SK-N-SH (cell line): ENCODE results near the gene OSBPL8. TPM values are rescaled to one million over a fixed set of nuclear protein-coding genes. Genes with fewer than 3 reads are reported as not detected.
A peak's percentile ranks its signal among the peaks of the same experiment; 100 is the strongest.

Experiments used
- CTCF ChIA-PET: fragments of 300-600, 350-600 bp; formaldehyde crosslinking; extraction: SDS; loops from one replicate; lab custom pipeline; 2021; lab: Yijun Ruan, JAX
- POLR2A ChIA-PET: fragments of 350-600 bp; sonication (Branson Sonifier 250); formaldehyde crosslinking; extraction: SDS; loops from one replicate; lab custom pipeline; 2020; ENCODE audit warnings: antibody characterized with exemption, inconsistent platforms; lab: Yijun Ruan, JAX
- DNase-seq: peaks from one replicate; pipeline ENCODE4 v3.0.0; 2012
- H2AFZ ChIP-seq: fragments of 200-600 bp; sonication (generic); 2 replicates; pipeline ENCODE4 v1.8.1; 2016; ENCODE audit warnings: antibody characterized with exemption, mild to moderate bottlenecking, low read depth
- H3F3A ChIP-seq: fragments of 200-600 bp; sonication (generic); replicated peaks from 2 replicates; pipeline ENCODE3; 2016; ENCODE audit warnings: antibody characterized with exemption, mild to moderate bottlenecking; ENCODE audit not compliant: insufficient read depth
- H3K27ac ChIP-seq, 2 experiments: fragments of 200-500 bp in 1 of 2; fragments of 200-600 bp in 1 of 2; sonication (Bioruptor generic) in 1 of 2; sonication (generic), shearing (Covaris generic) in 1 of 2; 2 replicates each; pipeline versions ENCODE4 v1.5.1 to v1.6.1; 2014 to 2016; ENCODE audit warnings: low read depth in 2 of 2, inconsistent platforms in 1 of 2, low read length in 1 of 2, mild to moderate bottlenecking in 1 of 2, mixed read lengths in 1 of 2
- H3K27me3 ChIP-seq: fragments of 200-600 bp; sonication (generic), shearing (Covaris generic); 2 replicates; pipeline ENCODE4 v1.6.1; 2016; ENCODE audit warnings: mixed run types; ENCODE audit not compliant: insufficient read depth
- H3K36me3 ChIP-seq, 2 experiments: fragments of 200-500 bp in 1 of 2; fragments of 200-600 bp in 1 of 2; sonication (Bioruptor generic) in 1 of 2; sonication (generic) in 1 of 2; replicated peaks in 1 of 2; 2 replicates each; pipeline versions ENCODE3 to v1.5.1; 2014 to 2016; ENCODE audit warnings: low read length in 1 of 2, mild to moderate bottlenecking in 1 of 2; ENCODE audit not compliant: insufficient read depth in 2 of 2, control insufficient read depth in 1 of 2
- H3K4me1 ChIP-seq, 2 experiments: fragments of 200-500 bp in 1 of 2; fragments of 200-600 bp in 1 of 2; sonication (Bioruptor generic) in 1 of 2; sonication (generic), shearing (Covaris generic) in 1 of 2; 2 replicates each; pipeline versions ENCODE4 v1.5.1 to v1.6.1; 2014 to 2016; ENCODE audit warnings: low read depth in 1 of 2, low read length in 1 of 2, mixed run types in 1 of 2; ENCODE audit not compliant: insufficient read depth in 2 of 2, control insufficient read depth in 1 of 2
- H3K4me2 ChIP-seq: fragments of 200-600 bp; sonication (generic), shearing (Covaris generic); 2 replicates; pipeline ENCODE4 v1.6.1; 2017; ENCODE audit warnings: mixed run types
- H3K4me3 ChIP-seq, 2 experiments: fragments of 200-500 bp in 1 of 2; fragments of 200-600 bp in 1 of 2; sonication (Bioruptor generic) in 1 of 2; sonication (generic), shearing (Covaris generic) in 1 of 2; 2 replicates each; pipeline versions ENCODE4 v1.5.1 to v1.8.1; 2014 to 2016; ENCODE audit warnings: low read depth in 2 of 2, inconsistent platforms in 1 of 2, low read length in 1 of 2, mild to moderate bottlenecking in 1 of 2, mixed read lengths in 1 of 2, moderate library complexity in 1 of 2
- H3K79me2 ChIP-seq: fragments of 200-600 bp; sonication (generic); 2 replicates; pipeline ENCODE4 v1.8.1; 2017; ENCODE audit warnings: mild to moderate bottlenecking; ENCODE audit not compliant: insufficient read depth
- H3K9ac ChIP-seq: fragments of 200-600 bp; sonication (generic); 2 replicates; pipeline ENCODE4 v1.6.1; 2017; ENCODE audit warnings: mixed run types
- H3K9me2 ChIP-seq: fragments of 200-600 bp; sonication (generic); 2 replicates; pipeline ENCODE4 v1.6.1; 2017; ENCODE audit warnings: mixed run types
- H3K9me3 ChIP-seq: fragments of 200-600 bp; sonication (generic); 2 replicates; pipeline ENCODE4 v1.6.1; 2017; ENCODE audit warnings: mixed run types, mild to moderate bottlenecking, moderate library complexity
- H4K20me1 ChIP-seq: fragments of 200-600 bp; sonication (generic); 2 replicates; pipeline ENCODE4 v1.6.1; 2017; ENCODE audit warnings: mild to moderate bottlenecking, mixed run types; ENCODE audit not compliant: insufficient read depth
- EP300 ChIP-seq, 2 experiments: IDR thresholded peaks; 2 replicates each; pipeline versions ENCODE4 v1.4.0 to v1.6.1; 2012; ENCODE audit warnings: borderline replicate concordance in 1 of 2, low read depth in 1 of 2, low read length in 1 of 2
- EZH2phosphoT487 ChIP-seq: fragments of 200-600 bp; sonication (generic); IDR thresholded peaks from 2 replicates; pipeline ENCODE4 v1.6.1; 2017; ENCODE audit warnings: low read depth, mixed run types, mild to moderate bottlenecking, antibody characterized with exemption, moderate library complexity, borderline replicate concordance
- FOXM1 ChIP-seq: IDR thresholded peaks from 2 replicates; pipeline ENCODE4 v1.4.0; 2012; ENCODE audit warnings: low read depth, mild to moderate bottlenecking
- GATA2 ChIP-seq: sonication (generic); formaldehyde crosslinking; IDR thresholded peaks from 2 replicates; pipeline ENCODE4 v1.5.0; 2020; ENCODE audit warnings: mild to moderate bottlenecking, missing genetic modification reagents
- JUND ChIP-seq: IDR thresholded peaks from 2 replicates; pipeline ENCODE4 v1.4.0; 2012
- MEF2A ChIP-seq: IDR thresholded peaks from 2 replicates; pipeline ENCODE4 v1.4.0; 2012; ENCODE audit warnings: low read depth, borderline replicate concordance
- NFIC ChIP-seq: IDR thresholded peaks from 2 replicates; pipeline ENCODE4 v1.4.0; 2012; ENCODE audit warnings: borderline replicate concordance
- POLR2AphosphoS5 ChIP-seq: IDR thresholded peaks from 2 replicates; pipeline ENCODE4 v1.6.1; 2012; ENCODE audit warnings: low read depth, low read length
- RFX5 ChIP-seq: IDR thresholded peaks from 2 replicates; pipeline ENCODE4 v1.6.1; 2012; ENCODE audit warnings: mild to moderate bottlenecking, improper control_type of control experiment, low read length
- RXRA ChIP-seq: IDR thresholded peaks from 2 replicates; pipeline ENCODE4 v1.4.0; 2012; ENCODE audit warnings: low read depth, mild to moderate bottlenecking, borderline replicate concordance
- SMC3 ChIP-seq: IDR thresholded peaks from 2 replicates; pipeline ENCODE4 v1.6.1; 2012; ENCODE audit warnings: low read depth, low read length, improper control_type of control experiment
- YY1 ChIP-seq: IDR thresholded peaks from 2 replicates; pipeline ENCODE4 v1.4.0; 2012; ENCODE audit warnings: low read depth, mild to moderate bottlenecking
- WGBS: methylation state at CpG from one replicate; pipeline ENCODE4 v1.1.6; 2017; ENCODE audit warnings: low lambda C conversion rate; 5-methylcytosine and 5-hydroxymethylcytosine counted together
- polyA plus RNA-seq, 3 experiments: library from polyadenylated mRNA; depleted of rRNA; stranded (reverse); fragments of >200 nt; gene quantifications; 2 replicates each; pipeline ENCODE4 v1.2.3, GENCODE V29; 2012
- TF ChIP-seq, protein P1 (sequence below): fragments of 150-350 bp; IDR thresholded peaks from 2 replicates; pipeline ENCODE4 v1.6.1; 2017; ENCODE audit warnings: antibody characterized with exemption, low read length, low read depth, borderline replicate concordance
- TF ChIP-seq, protein P2 (sequence below): IDR thresholded peaks from 2 replicates; pipeline ENCODE4 v1.4.0; 2012; ENCODE audit warnings: low read depth, borderline replicate concordance

The OSBPL8 gene
- polyA plus RNA-seq, 1 of the 3 experiments (the other 2 are of a cell fraction) = 10.6 TPM

DNA sequence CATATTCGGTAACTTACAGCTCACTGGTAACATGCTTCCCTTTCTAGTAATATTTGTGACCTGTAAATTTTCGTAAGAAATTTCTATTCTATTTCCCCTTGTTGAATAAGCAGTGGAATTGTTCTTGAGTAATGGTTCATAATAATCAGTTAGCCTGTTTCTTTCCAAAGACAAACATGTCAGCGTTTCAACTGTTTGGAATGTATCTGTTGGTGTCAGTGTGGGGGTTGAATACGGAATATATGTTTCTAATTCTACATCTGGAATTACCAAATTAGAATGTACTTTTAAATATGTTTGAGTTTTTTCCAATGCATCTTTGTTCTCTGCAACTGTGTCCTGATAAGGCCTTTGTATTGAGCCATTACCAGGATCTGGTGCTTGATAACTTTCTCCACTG lies 213.3 kb downstream of the OSBPL8 start:
- H3K4me3 ChIP-seq = no peak overlapping the region
- H2AFZ ChIP-seq = no peak overlapping the region
- TF ChIP-seq YY1 (no peak), POLR2AphosphoS5 (no peak), FOXM1 (no peak), EP300 (IDR thresholded peaks at IDR 0.05; ENCODE audit: borderline replicate concordance in 1 of 2, low read depth in 1 of 2, low read length in 1 of 2) (no peak), NFIC (no peak), GATA2 (CRISPR knock-in tag) (no peak), EZH2phosphoT487 (no peak), RFX5 (no peak), SMC3 (no peak), RXRA (no peak), MEF2A (no peak), JUND (no peak)
- TF ChIP-seq, protein P1, sequence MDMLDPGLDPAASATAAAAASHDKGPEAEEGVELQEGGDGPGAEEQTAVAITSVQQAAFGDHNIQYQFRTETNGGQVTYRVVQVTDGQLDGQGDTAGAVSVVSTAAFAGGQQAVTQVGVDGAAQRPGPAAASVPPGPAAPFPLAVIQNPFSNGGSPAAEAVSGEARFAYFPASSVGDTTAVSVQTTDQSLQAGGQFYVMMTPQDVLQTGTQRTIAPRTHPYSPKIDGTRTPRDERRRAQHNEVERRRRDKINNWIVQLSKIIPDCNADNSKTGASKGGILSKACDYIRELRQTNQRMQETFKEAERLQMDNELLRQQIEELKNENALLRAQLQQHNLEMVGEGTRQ = no peak
- WGBS = 80% methylated on average over 4 of the region's 4 CpGs
- H3K27ac ChIP-seq = peak overlapping the region; percentile 72 to 74
- DNase-seq = no peak
- H3K27me3 ChIP-seq = no peaks in the 10 kb centered on the region
- ChIA-PET CTCF (interaction anchor here (0.8 kb wide), 1 partner anchor 835 kb away, joined by 3 read pairs; the partner anchor contains the start of gene KRR1), POLR2A (no interaction called here)
- H4K20me1 ChIP-seq = no peaks in the 10 kb centered on the region
- no peak overlapping the region; the same call in 1 of the 2 replicates for H3K9ac ChIP-seq
- H3K4me2 ChIP-seq = peak overlapping the region; percentile 85
- peaks cover 7 to 13% of the 10 kb centered on the region in 2 experiments for H3K36me3 ChIP-seq
- H3K79me2 ChIP-seq = peaks cover 48% of the 10 kb centered on the region
- H3K4me1 ChIP-seq = peaks cover 8 to 12% of the 10 kb centered on the region in 2 experiments; a peak in 3 of 4 replicates
- H3K9me2 ChIP-seq = no peaks in the 10 kb centered on the region
- H3K9me3 ChIP-seq = no peaks in the 10 kb centered on the region
- H3F3A ChIP-seq = peaks cover 25% of the 10 kb centered on the region

DNA sequence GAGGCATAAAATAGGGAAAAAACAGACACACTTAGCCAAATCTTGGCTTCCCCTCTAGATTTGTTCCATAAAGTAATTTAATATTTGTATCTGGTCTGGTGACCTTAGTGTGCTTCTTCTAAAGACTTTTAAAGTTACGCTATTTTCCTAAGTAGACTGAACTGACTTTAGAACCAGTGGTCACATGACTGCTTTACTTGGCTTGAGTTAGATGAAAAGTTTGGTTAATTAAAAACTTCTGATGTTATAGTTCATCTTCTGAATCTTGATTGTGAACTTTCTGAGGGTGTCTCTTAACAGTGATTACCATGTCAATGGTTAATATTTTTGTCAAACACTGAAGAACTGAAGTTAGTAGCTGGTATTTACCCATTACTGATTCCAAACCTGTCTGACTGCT lies 214.0 kb downstream of the OSBPL8 start:
- WGBS = 94% methylated on average over 1 of the region's 1 CpG
- Histone ChIP-seq H3K4me1 (peaks cover 8 to 12% of the 10 kb centered on the region in 2 experiments; a peak in 3 of 4 replicates), H3K4me2 (peak overlapping the region; percentile 85; the same call in 1 of the 2 replicates), H3K27ac (peak overlapping the region; percentile 72 to 74; a peak in 3 of 4 replicates), H3K9me2 (no peaks in the 10 kb centered on the region), H3K36me3 (peaks cover 7 to 13% of the 10 kb centered on the region in 2 experiments), H2AFZ (no peak overlapping the region), H3K9me3 (no peaks in the 10 kb centered on the region), H3K27me3 (no peaks in the 10 kb centered on the region), H3K4me3 (no peak overlapping the region), H4K20me1 (no peaks in the 10 kb centered on the region), H3F3A (peaks cover 29% of the 10 kb centered on the region), H3K9ac (no peak overlapping the region), H3K79me2 (peaks cover 48% of the 10 kb centered on the region)
- ChIA-PET CTCF (interaction anchor here (0.8 to 1.3 kb wide), 2 partner anchors 213 to 834 kb away, joined by 3 read pairs; partner anchors contain the start of genes KRR1 and OSBPL8), POLR2A (no interaction called here)
- DNase-seq = no peak
- TF ChIP-seq, protein P2, sequence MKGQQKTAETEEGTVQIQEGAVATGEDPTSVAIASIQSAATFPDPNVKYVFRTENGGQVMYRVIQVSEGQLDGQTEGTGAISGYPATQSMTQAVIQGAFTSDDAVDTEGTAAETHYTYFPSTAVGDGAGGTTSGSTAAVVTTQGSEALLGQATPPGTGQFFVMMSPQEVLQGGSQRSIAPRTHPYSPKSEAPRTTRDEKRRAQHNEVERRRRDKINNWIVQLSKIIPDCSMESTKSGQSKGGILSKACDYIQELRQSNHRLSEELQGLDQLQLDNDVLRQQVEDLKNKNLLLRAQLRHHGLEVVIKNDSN = peak; percentile 48; the same call in 1 of the 2 replicates
- TF ChIP-seq YY1 = no peak
